HG03378 (cell line): ENCODE measurements around the gene FRAS1.
"Not testable (repeated sequence)": the region's sequence is repeated elsewhere in the genome, so short reads cannot be mapped to it uniquely, and the experiment has no call there.

Source experiments
- ATAC-seq: cut with Tn5 transposase; IDR thresholded peaks from one replicate; pipeline ENCODE4 v1.9.1; 2021; ENCODE audit warnings: mild to moderate bottlenecking, moderate library complexity; ENCODE audit not compliant: unreplicated experiment

FRAS1 gene

GRCh38 chr4:78542373-78542772 lies 485.2 kb downstream of the FRAS1 start:
- no peak for ATAC-seq

GRCh38 chr4:78543424-78544125 lies 486.5 kb downstream of the FRAS1 start:
- no peak for ATAC-seq

- no peak for ATAC-seq
Measured at GRCh38 chr4:78544678-78545077, 487.6 kb downstream of the FRAS1 start.

- ATAC-seq = no peak
Measured at GRCh38 chr4:78545275-78546246, 488.4 kb downstream of the FRAS1 start.

DNA sequence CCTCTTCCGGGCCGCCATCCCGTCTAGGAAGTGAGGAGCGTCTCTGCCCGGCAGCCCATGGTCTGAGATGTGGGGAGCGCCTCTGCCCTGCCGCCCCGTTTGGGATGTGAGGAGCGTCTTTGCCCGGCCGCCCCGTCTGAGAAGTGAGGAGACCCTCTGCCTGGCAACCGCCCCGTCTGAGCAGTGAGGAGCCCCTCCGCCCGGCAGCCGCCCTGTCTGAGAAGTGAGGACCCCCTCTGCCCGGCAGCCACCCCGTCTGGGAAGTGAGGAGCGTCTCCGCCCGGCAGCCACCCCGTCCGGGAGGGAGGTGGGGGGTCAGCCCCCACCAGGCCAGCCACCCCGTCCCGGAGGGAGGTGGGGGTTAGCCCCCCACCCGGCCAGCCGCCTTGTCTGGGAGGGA lies 490.8 kb downstream of the FRAS1 start:
- ATAC-seq = not testable (repeated sequence)

DNA sequence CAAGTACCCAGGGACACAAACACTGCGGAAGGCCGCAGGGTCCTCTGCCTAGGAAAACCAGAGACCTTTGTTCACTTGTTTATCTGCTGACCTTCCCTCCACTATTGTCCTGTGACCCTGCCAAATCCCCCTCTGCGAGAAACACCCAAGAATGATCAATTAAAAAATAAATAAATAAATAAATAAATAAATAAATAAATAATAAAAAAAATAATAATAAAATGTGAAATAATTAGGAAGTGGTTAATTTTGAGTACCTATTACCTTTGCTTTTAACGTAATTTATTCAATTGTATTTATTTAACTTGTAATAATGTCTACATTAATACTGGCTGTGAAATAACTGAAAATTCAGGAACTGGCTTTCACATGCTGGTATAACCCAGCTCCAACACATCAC lies 491.8 kb downstream of the FRAS1 start:
- ATAC-seq = not testable (repeated sequence)

GRCh38 chr4:78551420-78552351 lies 494.6 kb downstream of the FRAS1 start, which contains the start of gene ANXA3:
Gene ANXA3, plus strand, starts transcription at chr4:78551770. Its CDS starts 2,704 bp downstream, at chr4:78554474.
- no peak for ATAC-seq

DNA sequence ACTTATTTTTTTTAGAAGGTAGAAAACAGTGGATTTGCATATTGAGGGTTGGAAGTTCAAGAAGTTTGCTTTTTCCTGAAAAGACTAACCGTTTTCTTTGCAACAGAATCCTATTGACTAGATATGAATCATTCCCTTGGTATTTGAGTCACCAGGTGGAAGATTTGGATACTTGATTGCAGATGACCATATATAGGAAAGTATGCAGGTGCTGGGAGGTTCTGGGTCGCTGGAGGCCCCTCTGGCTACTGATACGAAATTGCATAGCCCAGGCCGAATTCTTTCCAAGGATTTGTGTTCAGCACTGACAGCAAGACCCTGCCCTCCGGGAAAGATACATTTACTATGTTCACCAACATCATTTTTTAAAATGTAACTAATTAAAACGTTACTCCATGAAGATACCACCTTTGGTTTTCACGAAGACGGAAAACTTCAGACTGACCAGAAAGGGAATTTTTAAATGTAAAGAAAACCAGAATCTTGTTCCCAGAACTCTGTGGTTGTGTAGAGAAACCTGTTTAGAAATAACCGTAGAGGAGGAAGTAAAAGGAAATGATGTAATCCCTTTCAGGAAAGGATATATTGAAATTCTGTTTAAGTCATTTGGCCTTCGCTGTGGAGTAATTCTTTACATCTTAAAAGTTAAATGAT lies 495.4 kb downstream of the FRAS1 start:
- no peak for ATAC-seq

DNA sequence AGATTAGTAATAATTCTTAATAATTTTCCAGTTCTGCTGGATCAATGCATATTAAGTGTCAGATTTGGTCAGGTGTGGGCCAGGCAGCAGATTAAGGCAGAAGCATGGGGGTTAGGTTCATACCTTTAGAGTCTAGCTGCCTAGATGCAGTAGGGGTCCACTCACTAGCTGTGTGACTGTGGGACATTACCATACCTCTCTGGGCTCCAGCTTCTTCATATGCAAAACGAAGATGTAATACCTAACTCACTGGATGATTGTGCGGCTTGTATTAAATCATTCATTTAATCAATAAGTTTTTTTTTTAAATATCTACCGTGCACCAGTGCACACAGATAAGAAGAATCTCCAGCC lies 495.9 kb downstream of the FRAS1 start:
- no peak for ATAC-seq

GRCh38 chr4:78553529-78554060 lies 496.5 kb downstream of the FRAS1 start:
- ATAC-seq = no peak

- ATAC-seq = no peak
Measured at GRCh38 chr4:78556665-78557064, 499.5 kb downstream of the FRAS1 start.

DNA sequence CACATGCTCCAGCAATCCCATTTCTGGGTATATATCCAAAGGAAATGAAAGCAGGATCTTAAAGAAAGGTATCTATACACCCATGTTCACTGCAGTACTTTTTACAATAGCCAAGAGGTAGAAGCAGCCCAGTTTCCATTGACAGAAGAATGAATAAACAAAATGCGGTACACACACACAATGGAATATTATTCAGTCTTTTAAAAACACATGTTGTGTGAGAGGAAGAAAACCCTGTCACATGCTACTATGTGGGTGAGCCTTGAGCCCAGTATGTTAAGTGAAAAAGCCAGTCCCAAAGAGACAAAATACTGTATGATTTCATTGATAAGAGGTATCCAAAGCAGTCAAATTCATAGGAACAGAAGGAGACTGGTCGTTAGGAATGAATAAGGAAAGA lies 500.7 kb downstream of the FRAS1 start:
- ATAC-seq = no peak

- no peak for ATAC-seq
Measured at GRCh38 chr4:78558410-78558809, 501.3 kb downstream of the FRAS1 start.

DNA sequence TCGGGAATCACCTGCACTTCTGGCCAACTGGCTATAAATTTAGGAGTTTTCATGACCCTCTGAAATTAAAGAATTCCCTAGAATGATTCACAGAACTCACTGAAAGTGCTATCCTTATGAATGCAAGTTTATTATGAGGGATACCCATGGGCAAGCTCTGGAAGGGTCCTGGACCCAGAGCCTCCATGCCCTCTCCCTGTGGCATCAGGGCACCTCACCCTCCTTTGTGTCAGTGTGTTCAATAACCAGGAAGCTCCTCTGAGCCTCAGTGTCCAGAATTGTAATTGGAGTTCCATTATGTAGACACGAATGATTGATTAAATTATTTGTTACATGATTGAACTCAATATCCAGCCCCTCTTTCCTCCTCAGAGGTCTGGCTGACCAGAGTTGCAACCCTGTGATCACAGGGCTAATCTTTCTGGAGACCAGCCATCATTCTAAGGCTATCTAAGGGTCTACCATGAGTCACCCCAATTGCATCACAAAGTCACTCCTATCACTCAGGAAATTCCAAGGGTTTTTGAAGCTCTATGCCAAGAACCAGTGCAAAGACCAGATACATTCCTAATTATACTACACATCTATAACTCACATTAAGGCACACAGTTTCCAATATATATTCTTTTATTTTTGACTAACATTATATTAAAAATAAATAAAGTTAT lies 503.3 kb downstream of the FRAS1 start:
- ATAC-seq = no peak

DNA sequence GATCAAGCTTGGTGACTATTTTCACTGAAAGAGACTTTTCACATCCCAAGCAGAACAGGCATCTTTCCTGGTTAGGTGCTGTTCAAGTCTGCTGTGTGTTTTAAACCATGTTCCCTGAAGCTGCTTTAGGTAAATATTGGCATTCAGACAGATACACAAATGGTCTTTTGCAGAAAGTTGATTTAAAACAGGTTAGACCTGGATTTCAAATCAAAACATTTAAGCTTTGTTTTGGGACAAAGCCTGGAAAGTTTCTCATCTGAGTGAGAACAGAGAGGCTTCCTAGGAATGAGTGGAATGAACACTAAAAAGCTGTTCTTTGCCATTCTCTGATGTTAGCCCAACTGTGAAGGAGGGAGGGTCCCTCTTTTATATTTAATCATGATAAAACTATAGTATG lies 504.6 kb downstream of the FRAS1 start:
- ATAC-seq = no peak

DNA sequence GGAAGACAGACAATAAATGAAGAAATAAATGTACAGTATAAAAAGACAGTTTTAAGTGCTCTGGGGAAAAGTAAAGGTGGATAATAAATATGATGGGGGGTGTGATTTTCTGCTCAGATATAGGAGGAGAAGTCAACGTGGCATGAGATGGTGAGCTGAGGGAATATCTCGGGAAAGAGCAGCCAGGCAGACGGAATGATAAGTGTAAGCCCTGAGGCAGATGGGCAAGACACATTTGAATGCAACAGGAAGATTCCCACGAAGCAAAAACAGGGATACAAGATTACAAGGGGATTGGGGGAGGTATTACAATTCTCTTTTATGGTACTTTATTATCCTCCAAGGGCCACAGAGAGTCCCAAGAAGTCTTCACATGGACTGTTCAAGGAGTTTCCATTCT lies 505.6 kb downstream of the FRAS1 start:
- no peak for ATAC-seq

DNA sequence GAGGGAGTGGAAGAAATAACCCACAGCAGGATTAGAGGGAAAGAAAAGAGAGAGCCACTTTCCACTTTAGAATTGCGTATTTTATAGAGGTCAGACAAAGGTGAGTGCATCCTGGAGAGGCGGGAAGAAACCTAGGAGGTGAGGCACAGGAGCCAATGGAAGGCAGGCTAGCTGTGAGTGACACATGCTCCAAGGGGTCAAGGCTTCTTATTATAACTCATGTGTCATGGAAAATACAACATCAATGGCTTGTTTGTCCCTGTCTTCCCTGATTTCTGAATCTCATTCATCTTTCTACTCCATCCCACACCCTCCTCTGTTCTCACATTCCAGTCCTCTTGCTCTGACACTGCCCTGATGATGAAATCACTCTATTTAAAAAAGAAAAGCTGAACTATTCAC lies 508.8 kb downstream of the FRAS1 start:
- no peak for ATAC-seq

- peak; percentile 80 for ATAC-seq
Measured at GRCh38 chr4:78566834-78567499, 509.8 kb downstream of the FRAS1 start.

GRCh38 chr4:78567500-78568060 lies 510.5 kb downstream of the FRAS1 start:
- ATAC-seq = no peak
